Endometrium (tissue), 2 donors: ENCODE measurements around the gene P2RY11.

Experiments used
- FAIRE-seq: peaks from 2 replicates; lab custom pipeline; 2012; peaks lifted over from hg19 to GRCh38; lab: Jason Lieb, UNC
- donor health status: control.
- donor health status: control.

The P2RY11 gene

DNA sequence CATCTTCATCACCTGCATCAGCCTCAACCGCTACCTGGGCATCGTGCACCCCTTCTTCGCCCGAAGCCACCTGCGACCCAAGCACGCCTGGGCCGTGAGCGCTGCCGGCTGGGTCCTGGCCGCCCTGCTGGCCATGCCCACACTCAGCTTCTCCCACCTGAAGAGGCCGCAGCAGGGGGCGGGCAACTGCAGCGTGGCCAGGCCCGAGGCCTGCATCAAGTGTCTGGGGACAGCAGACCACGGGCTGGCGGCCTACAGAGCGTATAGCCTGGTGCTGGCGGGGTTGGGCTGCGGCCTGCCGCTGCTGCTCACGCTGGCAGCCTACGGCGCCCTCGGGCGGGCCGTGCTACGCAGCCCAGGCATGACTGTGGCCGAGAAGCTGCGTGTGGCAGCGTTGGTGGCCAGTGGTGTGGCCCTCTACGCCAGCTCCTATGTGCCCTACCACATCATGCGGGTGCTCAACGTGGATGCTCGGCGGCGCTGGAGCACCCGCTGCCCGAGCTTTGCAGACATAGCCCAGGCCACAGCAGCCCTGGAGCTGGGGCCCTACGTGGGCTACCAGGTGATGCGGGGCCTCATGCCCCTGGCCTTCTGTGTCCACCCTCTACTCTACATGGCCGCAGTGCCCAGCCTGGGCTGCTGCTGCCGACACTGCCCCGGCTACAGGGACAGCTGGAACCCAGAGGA is 2.6 kb downstream of the P2RY11 start:
- no peak for FAIRE-seq

- no peak for FAIRE-seq
These were observed 3.3 kb downstream of the P2RY11 start for GRCh38 chr19:10114651-10115391.

- FAIRE-seq: no peak
These were observed 4.0 kb downstream of the P2RY11 start for GRCh38 chr19:10115392-10116084.

GRCh38 chr19:10116085-10116865 is 4.8 kb downstream of the P2RY11 start:
- no peak for FAIRE-seq

DNA sequence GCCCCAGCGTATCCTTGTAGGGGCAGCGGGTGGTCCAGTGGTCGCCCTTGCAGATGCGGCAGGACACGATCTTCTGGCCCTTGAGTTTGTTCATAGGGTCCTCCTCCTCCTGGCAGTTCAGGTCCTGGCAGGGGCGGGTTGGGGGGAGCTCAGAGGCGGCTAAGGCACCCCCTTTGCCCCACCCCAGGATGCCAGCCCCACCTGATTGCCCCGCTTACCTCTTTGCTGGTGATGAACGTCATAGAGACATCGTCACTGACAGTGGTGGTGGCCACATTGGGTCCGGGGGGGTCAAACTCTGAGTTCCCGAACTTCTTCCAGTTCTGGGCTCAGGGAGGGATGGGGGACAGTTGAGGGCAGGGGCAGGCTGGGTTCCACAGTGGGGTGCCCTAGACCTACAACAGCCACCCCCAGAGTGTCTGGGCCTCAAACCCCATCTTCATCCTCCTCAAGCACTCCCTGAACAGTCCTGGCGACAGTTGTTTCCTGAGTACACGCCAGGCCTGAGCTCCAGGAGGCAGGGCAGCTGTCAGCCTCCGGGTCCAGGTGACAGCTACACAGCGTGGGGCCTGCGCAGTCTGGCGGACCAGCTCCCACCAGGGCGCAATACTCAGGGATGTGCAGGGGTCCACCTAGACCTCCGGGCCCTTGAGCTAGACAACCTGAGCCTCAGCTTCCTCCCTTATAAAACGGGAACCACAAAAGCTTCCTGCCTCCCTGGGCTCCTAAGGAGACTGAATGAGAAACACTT is 5.5 kb downstream of the P2RY11 start:
- FAIRE-seq: no peak

DNA sequence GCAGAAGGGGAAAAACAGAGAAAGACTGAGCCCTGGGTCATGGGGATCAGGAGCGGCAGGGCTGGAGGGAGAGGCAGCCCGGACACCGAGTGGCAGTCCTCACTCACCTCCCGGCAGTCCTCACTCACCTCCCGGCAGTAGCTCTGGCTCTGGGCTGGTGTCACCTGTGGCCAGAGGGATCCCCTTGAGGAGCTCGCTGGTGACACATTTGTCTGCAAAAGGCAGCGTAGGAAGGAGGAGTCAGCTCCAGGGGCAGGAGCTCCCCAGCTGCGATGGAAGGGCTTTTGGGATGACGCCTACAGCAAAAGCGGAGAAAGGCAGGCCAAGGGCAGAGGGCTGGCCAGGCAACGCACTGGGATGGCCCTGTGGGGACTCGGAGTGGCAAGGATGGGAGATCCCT is 7.5 kb downstream of the P2RY11 start:
- FAIRE-seq: no peak

- no peak for FAIRE-seq
These were observed 9.2 kb downstream of the P2RY11 start for GRCh38 chr19:10120538-10121189.

DNA sequence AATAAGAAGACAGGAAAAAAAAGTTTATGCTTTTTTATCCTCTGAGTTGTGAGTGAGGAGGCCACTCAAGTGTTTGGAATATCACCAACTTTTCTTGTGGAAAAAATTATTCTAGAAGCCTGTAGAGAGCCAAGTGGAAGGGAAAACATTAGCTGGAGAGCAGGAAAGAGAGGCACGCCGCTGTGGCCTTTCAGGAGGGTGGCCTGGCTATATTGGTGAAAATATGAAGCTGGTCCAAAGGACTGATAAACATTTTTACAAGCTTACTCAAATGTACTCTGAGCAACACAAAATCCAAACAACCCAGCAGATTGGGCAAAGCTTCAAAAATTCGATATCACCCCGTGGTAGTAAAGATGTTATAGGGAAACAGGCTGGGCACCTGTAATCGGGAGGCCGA is 10.6 kb downstream of the P2RY11 start:
- FAIRE-seq: no peak

GRCh38 chr19:10124429-10124828 is 12.9 kb downstream of the P2RY11 start:
- FAIRE-seq: no peak

DNA sequence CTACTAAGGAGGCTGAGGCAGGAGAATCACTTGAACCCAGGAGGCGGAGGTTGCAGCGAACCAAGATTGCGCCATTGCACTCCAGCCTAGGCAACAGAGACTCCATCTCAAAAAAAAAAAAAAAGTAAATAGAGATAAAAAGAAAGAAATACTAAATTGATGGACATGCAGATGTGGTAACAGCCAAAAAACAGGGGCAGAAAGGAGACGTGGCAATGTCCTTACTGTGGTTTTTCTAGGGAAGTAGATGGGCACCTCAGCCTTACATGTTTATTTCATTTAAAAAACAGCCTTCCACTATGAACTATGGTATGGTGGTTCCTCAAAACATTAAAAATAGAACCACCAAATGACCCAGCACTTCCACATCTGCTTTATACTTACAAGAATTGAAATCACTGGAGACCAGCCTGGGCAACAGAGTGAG is 14.7 kb downstream of the P2RY11 start:
- no peak for FAIRE-seq

GRCh38 chr19:10132905-10133304 is 21.4 kb downstream of the P2RY11 start:
- FAIRE-seq: no peak

DNA sequence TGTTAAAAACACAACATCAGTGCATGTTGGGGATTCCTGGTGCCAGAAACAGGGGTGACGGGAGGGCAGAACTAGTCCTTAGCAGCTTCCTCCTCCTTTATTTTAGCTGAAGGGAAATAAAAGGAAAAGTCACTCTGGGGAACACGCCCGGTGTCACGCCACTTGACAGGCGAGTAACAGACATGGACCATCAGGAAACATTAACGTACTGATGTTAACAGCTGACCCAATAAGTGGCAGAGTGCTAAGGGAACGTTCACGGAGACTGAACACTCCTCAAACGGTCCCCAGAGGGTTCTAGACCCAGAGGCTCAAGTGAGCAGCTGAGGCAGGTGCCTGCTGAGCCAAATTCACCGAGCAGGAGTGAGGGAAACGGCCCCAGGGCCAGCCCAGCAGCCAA is 22.1 kb downstream of the P2RY11 start:
- FAIRE-seq: no peak

GRCh38 chr19:10134040-10134439 is 22.5 kb downstream of the P2RY11 start:
- FAIRE-seq: no peak

DNA sequence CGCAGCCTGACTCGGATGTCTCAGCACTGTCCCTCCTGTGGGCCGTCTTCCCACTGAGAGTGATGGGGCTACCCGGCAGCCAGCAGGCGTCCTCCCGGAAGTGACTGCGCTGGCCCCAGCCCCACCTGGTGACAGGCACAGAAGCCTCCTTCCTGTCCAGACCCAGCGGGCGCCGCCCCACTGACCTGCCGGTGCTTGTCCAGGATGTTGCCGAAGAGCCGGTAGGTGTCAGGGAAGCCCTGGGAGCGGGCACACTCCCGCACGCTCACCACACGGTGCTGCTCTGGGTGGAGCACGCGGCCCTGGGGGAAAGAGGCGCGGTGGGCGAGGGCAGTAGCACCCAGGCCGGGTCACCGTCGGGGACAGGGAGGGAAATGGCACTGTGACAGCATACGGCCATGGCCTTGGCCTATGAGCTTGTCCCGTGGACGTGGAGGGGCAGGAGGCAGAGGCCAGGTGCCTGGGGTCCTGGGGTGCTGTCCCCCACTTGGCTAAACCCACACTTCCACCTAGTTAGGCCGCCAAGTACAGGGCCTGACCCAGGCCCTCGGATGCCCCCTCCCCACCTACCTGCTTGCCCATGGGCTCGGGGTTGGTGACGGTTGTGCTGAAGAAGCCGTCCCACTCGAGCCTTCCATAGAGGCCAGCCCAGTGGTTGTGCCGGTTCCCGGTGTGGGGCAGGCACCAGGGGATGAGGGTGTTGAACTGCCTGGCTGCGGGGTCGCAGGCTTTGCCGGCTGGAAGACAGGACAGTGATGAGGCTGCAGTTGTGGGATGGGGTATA is 24.2 kb downstream of the P2RY11 start:
- FAIRE-seq: no peak

GRCh38 chr19:10136936-10137335 is 25.4 kb downstream of the P2RY11 start:
- no peak for FAIRE-seq

- FAIRE-seq: no peak
These were observed 26.5 kb downstream of the P2RY11 start for GRCh38 chr19:10137751-10138682.

DNA sequence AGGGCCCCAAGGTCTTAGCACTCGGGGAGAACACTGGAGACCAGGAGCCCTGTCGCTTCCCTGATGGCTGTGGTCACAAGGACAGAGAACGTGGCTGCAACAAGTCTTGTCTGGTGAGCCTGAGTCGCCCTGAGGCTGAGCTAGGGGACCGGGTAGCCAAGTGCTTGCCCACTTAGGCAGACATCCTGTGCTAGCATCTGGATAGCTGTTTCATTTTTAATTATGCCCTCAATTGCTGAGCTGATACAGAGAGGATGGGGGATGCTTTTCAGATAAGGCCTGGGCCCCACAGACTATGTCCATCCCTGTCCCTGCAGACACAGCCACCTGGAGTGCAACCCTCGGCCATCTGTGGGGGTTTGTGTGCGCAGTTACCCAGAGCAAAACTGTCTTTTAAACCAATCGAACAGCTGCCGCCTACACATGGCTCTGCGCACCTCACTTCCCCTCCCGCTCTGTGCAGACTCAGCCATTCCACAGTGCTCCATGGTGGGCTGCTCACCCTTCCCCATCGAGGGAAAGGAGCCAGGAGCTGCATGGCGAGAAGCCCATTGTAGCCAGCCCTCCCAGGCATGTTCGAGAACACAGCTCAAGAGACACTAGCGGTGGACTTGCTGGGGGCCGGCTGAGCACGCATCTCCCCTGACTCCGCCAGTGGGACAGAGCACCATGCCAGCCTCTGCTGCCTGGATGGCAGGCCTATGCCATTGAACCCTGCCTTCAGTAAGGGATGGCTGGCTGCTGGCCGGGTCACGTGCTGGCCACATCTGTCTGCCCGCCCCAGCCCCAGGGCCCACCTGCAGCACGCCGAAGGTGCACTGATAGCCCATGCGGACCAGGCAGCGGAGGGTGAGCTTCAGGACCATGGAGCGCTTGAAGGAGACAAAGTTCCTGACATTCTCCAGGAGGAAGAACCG is 27.6 kb downstream of the P2RY11 start:
- FAIRE-seq: no peak

- no peak for FAIRE-seq
These were observed 28.5 kb downstream of the P2RY11 start for GRCh38 chr19:10139952-10140351.
